HG03354 (cell line): ENCODE measurements around the gene PKP4.

Experiments used
- ATAC-seq: cut with Tn5 transposase; IDR thresholded peaks from one replicate; pipeline ENCODE4 v1.9.1; 2021; ENCODE audit warnings: mild to moderate bottlenecking; ENCODE audit not compliant: unreplicated experiment, poor library complexity, severe bottlenecking

The PKP4 gene

DNA sequence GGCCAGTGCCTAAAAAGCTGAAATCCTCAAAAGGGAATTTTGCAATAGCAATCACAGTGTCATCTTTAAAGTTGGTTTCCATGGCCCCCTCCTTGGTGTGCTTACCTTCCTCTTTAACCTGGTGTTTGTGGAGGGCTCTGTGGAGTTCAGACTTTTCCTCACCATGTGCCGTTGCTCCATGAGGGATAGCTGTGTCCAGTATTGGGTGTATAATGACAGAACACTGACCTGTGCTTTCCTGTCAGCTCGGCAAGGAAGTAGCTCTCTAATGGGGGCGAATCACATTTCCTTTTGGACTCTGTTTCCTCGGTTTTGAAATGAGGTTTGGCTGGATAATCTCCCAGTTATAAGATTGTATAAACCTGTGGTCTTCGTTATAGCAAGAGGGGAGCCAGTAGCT, 172.4 kb downstream of the PKP4 start:
- no peak for ATAC-seq

DNA sequence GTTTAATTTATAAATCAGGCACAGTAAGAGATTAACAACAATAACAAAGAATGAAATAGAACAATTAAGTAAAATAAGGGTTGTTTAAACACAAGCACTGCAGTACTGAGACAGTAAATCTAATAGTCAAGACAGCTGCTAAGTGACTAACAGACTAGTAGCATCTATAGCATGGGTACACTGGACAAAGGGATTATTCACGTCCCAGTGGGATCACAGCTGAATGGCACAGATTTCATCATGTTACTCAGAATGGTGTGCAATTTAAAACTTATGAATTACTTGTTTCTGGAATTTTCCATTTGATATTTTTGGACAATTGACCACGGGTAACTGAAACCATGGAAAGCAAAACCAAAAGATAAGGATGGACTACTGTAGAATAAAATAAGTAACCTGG, 176.5 kb downstream of the PKP4 start:
- no peak for ATAC-seq

DNA sequence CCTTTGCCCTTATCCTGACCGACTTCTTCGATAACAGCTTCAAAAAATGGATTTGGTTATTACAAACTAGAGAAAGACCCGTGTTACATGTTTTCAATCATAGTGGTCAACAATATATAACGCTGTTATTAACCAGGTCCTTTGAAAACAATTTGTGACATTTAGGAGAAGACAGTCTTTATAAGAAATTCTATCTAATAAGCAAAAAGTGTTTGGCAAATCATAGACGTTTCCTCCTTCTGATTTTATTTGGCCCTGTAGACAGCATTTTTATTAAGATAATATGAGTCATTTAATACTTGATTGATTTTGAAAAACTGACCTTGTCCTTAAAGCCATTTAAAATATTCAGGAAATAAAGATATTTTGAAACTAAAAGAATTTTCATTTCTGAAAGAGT, 177.9 kb downstream of the PKP4 start:
- no peak for ATAC-seq

DNA sequence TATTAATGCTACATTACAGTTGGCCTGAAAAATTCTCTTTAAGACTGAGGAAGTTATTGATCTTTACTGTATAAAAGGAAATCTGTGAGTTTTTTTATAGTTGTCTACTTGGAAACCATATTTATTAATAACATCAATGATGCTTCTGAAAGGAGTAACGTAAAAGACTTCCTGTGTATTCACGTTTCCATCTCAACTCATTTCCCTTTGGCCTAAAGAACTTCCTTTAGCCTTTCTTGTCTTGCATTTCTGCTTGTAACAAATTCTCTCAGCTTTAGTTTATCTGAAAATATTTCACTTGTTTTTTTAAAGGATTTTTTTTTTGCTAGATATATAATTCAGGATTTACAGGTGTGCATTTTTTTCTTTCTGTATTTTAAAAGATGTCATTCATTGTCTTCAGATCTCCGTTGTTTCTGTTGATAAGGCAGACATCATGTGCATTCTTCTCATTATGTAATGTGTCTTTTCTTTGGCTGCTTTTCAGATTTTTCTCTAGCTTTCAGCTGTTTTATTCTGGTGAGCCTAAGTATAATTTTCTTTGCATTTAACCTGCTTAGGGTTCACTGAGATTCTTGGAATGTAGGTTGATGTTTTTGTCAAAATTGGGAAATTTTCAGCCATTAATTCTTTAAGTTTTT, 179.3 kb downstream of the PKP4 start:
- no peak for ATAC-seq

DNA sequence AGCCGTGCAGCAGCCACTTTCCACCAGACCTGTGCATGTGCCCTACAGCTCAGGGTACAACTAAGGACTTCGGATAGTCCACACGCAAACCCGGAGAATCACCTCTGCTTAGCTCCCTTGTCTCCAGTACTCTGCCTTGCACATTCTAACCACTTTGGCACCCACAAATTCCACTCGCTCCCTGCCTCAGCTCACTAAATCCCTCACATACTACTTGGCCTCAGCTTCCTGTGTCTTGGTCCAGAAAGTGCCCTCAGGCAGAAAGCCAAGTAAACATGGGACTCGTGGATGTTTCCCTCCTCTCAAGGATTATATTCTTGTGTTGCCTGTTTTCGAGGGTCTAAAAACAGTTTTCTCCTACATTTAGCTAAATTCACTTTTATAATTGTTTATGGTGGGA, 180.6 kb downstream of the PKP4 start:
- no peak for ATAC-seq

DNA sequence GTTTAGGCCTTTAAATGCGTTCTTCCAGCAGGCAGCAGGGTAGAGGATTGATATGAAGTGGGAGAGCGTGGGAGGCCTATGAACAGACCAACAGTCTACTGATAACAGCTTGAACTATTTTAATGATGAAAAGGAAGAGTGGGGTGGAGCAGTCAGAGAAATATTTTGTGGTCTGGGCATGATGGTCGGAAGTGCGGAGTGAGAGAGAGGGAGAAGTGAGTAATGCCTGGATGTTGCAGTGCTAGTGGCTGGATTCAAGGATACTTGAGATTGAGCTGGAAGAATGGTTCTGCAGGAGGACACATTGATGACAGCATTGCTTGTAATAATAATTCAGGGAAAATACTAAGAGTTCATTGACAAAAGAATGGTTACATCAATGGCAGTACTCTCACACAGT, 187.4 kb downstream of the PKP4 start:
- no peak for ATAC-seq

DNA sequence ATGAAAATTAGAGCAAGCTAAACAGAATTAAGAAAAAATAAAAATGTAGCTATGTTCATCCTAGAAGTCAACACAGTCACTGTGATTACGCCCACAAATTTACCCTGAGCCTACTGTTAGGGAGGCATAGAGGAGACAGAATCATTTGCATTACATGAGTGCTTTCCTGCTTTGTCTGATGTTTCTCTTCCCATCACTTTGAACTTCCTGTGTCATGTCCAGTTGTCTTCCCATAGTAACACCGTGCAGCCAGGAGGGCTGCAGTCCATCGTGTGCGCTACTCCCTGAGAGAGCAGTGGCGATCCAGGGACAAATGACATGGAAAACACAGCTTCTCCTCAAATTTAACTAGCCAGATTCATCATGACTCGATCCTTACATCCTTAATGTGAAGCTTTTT, 188.5 kb downstream of the PKP4 start:
- no peak for ATAC-seq

DNA sequence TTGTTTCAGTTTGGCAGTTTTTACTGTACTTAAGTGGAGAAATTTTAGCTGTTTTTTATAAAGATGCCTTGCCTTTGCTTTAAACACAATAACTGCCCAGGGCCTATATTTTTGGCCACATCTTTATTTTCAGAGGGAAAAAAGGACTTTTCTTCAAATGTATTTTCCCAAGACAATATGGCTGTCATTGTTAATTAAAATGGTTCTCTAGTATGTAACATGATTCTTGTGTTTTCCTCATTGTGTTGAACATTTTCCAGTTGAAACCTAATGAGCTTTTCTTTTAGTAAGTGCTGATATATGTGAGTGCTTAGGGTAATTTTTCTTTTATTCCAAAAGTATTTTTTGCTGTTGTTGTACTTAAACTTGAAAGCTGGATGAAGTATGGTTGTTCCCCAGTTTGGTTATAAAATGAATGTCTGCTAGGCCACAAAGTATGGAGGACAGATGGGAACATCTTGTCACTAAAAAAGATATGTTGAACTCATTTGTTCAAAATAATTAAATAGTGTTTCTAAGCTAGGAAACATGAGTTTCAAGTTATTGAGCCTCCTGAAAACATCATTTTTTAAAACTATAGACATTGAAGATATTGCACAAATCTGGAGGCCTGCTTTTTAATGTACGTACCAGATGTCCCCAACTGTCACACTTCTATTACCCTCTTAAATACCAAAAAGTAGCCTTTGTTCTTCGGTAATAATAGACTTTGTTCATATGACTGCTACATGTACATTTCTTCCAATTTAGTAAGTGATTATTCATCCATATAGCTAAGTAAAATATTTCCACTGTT, 190.9 kb downstream of the PKP4 start:
- ATAC-seq = no peak

DNA sequence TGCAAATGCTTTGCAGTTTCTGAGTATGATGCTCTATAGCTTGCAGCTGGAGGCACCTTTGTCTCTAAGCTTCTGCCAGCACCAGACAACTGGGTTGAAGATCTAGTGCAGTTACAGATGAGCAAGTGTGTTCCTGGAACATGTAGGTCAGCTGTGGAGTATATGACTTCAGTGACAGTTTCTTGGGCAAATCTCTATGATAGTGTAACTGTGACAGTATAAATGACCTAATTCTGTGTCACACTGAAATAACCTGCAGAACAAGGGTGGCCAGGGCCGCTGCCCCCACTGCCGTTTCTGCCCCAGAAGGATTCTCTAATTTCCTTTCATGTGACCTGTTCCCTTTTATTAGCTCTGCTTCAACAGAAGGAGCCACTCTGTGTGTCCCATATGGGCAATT, 193.1 kb downstream of the PKP4 start:
- no peak for ATAC-seq

DNA sequence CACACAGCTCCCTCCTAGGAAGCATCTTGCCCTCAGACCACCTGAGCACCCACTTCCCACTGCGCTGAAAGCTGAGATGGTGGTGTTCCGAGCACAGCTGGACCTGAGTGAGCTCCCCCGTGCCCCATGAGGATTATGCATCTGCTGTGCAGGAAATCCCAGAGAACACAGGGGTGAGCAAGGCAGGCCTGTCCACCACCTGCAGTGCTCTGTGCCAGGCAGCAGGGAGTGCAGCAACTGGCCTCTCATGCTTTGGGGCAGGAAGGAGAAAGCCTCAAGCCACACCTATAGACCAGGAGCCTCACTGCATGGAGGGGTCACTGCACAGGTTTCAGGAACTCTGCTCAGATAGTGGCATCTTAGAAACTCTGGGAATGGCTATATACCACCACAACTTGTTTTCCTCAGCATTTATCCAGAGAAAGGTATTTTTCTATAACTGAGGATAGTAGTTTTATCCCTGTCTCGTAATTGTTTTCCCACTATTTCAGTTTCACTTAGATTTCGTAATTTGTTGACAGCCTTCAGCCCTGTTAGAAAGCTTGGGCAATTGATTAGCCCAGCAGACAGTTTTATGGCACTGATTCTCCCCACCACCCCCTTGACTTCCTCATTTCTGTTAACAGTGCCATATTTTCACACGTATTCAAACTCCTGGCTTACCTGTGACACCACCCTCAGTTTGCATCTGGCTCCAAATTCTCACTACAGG, 194.1 kb downstream of the PKP4 start:
- ATAC-seq = no peak

DNA sequence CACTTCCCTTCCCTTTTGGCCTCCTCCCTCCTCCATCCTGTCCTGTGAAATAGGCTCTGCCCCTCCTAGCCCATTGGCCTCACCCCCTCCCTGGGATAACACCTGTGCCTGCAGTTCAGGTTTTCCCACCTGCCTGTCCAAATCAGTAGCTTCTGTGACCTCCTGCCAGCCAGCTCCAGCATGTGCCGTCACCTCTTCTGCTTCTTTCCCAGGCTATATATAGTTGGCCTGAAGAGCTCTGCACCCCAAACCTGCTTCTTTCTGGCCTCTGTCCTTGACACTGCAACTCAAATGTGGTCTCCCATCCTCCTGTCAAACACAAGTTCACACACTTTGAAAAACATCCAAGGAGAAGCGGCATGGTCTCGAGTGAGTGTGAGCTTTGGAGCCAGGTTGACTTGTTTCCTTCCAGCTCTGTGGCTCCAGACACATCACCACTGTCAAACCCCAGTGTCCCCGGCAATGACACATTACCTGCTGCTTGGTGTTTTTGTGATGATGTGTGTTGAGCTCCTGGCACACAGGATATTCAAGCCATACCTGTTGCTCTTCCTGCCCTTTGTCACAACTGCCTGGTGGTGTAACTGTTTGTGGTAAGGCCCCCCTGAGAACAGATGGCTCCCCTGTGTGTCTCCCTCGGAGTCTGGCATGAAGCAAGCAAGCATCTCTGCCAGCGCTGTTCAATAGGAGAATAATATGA, 194.8 kb downstream of the PKP4 start:
- no peak for ATAC-seq

DNA sequence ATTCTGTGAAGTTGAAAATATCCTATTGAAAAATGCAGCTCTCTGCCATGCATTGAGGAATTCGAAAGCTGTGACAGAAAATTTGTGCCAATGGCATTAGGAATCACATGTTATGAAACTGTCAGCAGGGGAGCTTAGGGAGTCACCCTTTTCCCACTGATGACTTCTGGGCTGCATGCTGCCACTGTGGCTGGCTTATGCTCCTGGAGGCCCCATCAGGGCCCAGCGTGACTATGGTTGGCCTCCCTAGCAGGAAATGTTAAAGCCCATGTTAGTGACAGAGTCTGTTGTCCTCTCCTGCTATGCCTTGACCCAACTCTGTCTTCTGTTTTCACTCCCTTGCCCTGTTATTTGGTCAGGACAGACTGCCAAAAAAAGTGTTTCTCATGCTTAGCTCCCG, 198.9 kb downstream of the PKP4 start:
- no peak for ATAC-seq

DNA sequence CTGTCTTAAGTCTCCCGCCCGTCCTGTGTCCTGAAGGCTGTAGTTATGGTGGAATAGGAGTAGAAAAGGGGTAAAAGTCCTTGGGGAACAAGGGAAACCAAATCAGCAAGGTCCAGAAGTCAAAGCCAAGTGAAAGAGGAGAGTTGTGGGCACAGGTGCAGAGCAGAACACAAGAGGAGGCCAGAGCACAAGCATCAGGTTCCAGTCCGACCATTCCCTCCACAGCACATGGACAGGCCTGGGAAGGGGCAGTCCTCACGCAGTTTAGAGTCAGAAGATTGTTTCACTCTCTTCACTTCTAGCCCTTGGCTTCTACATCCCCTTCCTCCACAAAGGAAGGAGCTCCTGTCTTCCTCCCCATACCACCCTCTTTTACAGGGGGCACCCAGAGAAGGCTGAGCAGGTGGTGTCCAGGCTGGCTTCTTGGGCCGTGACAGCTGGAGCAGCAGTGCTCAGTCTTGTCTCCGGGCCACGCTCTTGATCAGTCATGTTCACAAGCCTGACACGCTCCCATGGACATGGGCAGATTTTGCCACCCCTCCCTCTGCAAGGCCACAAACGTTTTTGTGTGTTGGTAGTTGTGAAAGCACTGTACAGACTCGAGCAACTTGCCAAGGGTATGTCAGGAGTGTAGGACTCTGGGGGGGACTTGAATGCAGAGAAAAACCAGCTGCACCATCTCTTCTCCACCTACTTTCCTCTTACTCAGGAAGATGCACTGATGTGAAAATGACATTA, 199.9 kb downstream of the PKP4 start:
- no peak for ATAC-seq

DNA sequence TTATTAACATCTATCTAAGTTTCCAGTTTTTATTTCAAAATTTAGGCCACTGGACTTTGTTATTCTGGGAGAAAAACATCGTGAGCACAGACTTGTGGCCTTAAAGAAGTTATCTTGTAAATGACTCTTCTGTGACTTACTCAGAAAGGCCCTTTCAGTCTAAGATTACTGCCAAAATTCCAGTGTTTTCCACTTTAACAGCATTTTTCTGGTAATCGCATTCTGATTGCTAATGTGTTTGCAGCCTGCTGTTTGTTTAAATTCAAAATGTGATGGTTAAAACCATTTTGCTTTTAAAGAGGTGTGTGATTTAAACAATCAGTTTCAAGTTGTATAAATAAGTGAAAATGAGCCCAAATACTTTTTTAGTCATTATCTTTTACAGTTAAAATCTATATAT, 201.6 kb downstream of the PKP4 start:
- no peak for ATAC-seq

DNA sequence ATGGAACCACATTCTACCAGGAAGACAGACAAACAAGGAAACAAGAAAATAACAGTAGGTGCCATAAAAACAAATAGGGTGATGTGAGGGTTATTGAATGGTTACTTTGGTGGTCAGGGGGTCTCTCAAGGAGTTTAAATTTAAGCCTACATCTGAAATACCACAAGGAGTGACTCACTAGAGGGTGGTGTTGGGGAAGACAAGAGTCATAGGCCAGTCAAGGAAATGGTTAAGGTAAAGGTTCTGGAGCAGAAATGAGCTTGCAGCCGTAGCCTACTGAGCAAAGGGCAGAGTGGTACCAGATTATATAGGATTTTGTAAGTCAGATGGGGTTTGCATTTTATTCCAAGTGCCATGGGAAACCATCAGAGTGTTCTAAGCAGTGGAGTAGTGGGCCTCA, 202.7 kb downstream of the PKP4 start:
- ATAC-seq = no peak

DNA sequence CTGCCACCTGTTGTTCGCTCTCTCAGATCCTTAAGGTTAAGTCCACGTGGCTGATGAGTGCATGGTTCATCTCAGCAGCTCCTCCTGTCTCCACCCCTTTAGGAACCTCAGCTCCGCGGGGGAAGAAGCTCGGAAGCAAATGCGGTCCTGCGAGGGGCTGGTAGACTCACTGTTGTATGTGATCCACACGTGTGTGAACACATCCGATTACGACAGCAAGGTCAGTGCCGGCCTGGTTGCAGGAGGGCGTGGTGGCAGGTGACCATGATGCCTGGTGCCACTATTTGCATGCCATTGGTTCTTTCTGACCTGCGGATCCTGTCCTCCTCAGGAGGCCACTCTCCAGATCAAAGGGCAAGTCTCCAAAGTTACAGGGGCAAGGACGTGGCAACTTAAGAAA, 204.5 kb downstream of the PKP4 start:
- ATAC-seq = no peak

DNA sequence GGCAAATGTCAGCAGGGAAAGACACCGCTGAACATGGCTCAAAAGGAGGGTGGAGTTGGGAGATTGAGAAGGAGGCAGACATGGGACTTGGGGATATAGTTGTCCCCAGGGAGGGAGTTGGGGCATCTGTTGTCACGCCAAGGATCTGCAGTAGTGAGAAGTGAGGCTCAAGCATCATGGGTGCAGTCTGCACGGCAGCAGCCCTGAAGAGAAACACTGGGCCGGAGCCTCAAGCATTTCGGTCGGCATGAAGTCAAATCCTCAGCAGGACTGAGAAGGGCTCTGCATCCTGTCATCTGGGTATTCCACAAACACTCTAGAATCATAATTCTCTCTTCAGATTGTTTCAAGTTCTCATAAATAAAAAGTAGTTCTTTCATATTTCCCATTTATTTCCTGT, 205.7 kb downstream of the PKP4 start:
- ATAC-seq = no peak

DNA sequence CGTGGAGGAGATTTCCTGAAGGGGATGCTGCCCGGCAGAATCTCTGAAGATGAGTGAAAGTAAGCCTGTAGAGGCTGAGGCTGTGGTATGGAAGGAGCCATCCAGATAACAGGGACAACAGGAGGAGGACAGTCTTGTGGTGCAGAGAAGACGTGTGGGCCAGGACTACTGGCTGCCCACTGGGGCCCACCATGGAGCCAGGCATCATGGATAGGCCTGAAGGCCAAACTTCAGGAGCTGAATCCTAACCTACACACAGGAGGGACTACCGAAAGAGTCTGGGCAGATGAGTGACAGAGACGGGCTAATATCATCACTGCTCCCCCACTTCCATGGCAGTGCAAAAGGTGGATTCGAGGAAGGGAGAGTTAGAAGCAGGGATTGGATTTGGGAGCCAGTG, 207.0 kb downstream of the PKP4 start:
- no peak for ATAC-seq

DNA sequence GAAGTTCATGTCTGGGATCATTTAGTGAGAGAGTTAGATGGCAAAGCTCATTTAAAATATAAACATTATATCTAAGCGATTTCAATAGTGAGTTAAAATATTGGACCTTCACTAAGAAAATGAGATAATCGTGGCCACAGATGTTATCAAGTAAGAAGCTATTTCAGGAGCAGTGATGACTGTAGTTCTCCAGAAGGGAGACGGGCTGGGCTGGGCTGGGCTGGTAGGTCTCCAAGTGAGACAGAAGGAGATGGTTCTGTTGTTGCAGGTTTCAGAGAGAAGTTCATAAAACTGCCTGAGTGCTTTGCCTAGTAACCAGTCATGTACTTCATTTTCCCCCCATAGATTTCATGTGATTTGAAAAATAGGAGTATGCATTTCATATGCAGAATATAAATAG, 208.2 kb downstream of the PKP4 start:
- ATAC-seq = no peak
